ENCODE data around the gene ROR2.

DNA sequence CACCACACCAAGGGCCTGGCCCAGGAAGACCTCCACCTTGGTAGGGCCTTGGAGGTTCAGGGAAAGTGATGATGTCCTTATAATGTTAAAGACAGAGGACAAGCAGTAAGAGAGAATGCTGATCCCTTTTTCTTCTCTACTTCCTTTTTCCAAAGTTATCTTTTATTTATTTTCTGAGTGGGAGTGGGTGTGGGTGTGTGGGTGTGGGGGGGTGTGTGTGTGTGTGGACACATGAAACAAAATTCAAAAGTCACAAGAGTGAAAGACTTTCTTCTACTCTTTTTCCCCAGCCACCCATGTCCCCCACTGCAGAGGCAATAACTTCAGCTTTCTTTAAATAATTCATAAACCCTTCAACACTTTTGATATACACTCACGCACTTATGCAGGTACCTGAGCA lies 70.8 kb downstream of the ROR2 start:
- TF ChIP-seq EZH2 (IDR thresholded peaks at IDR 0.05; ENCODE audit: low read depth, unreplicated experiment) (no peak), POLR2AphosphoS5 (IDR thresholded peaks at IDR 0.05; ENCODE audit: low read depth) (no peak), EZH2phosphoT487 (IDR thresholded peaks at IDR 0.05; ENCODE audit: unreplicated experiment) (no peak), ZNF114 (CRISPR knock-in tag; IDR thresholded peaks at IDR 0.05) (no peak)
- TF ChIP-seq, protein P1, sequence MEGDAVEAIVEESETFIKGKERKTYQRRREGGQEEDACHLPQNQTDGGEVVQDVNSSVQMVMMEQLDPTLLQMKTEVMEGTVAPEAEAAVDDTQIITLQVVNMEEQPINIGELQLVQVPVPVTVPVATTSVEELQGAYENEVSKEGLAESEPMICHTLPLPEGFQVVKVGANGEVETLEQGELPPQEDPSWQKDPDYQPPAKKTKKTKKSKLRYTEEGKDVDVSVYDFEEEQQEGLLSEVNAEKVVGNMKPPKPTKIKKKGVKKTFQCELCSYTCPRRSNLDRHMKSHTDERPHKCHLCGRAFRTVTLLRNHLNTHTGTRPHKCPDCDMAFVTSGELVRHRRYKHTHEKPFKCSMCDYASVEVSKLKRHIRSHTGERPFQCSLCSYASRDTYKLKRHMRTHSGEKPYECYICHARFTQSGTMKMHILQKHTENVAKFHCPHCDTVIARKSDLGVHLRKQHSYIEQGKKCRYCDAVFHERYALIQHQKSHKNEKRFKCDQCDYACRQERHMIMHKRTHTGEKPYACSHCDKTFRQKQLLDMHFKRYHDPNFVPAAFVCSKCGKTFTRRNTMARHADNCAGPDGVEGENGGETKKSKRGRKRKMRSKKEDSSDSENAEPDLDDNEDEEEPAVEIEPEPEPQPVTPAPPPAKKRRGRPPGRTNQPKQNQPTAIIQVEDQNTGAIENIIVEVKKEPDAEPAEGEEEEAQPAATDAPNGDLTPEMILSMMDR (conservative IDR thresholded peaks at IDR 0.05; ENCODE audit: low read depth in 2 of 2) = no peak

Measured in GM23338 (cell line).